Right renal cortex interstitium (tissue), 3 donors: ENCODE results near the gene CCDC187. TPM values are rescaled to one million over a fixed set of nuclear protein-coding genes. Genes with fewer than 3 reads are reported as not detected.
"Not testable (repeated sequence)": the region's sequence is repeated elsewhere in the genome, so short reads cannot be mapped to it uniquely, and the experiment has no call there.

Experiments
- DNase-seq, 3 donors: peaks; one replicate each; pipeline ENCODE4 v3.0.0-alpha.2; 2013; ENCODE audit warnings: low read depth in 3 of 3, low spot score in 2 of 3
- polyA plus RNA-seq, 3 donors: library from polyadenylated mRNA; unstranded; fragments of 120-200 nt; gene quantifications; one replicate each; pipeline ENCODE4 v1.2.1, GENCODE V29; 2013; ENCODE audit not compliant: insufficient read length in 3 of 3

Gene CCDC187
- polyA plus RNA-seq, 3 donors, result 1.3 to 1.7 (median 1.4) TPM

- no peak for DNase-seq
These were observed 28.9 kb downstream of the CCDC187 start for GRCh38 chr9:136274786-136275654.

GRCh38 chr9:136273921-136274785 is 29.7 kb downstream of the CCDC187 start:
- DNase-seq, result no peak

GRCh38 chr9:136273244-136273865 is 30.5 kb downstream of the CCDC187 start:
- DNase-seq, result no peak

GRCh38 chr9:136270173-136270705 is 33.7 kb downstream of the CCDC187 start:
- no peak for DNase-seq

GRCh38 chr9:136268735-136269134 is 35.2 kb downstream of the CCDC187 start:
- no peak for DNase-seq

- DNase-seq, result no peak
These were observed 35.6 kb downstream of the CCDC187 start for GRCh38 chr9:136268318-136268717.

- no peak for DNase-seq
These were observed 36.4 kb downstream of the CCDC187 start for GRCh38 chr9:136267261-136268111.

- DNase-seq, result not testable (repeated sequence)
These were observed 37.3 kb downstream of the CCDC187 start for GRCh38 chr9:136266641-136267040.

- no peak for DNase-seq
These were observed 38.1 kb downstream of the CCDC187 start for GRCh38 chr9:136265561-136266355.

- DNase-seq, result no peak
These were observed 39.2 kb downstream of the CCDC187 start for GRCh38 chr9:136264441-136265405.

- DNase-seq, result no peak
These were observed 39.9 kb downstream of the CCDC187 start for GRCh38 chr9:136264031-136264430.

- no peak for DNase-seq
These were observed 41.2 kb downstream of the CCDC187 start for GRCh38 chr9:136262671-136263178.

GRCh38 chr9:136261686-136262430 is 42.0 kb downstream of the CCDC187 start:
- DNase-seq, result no peak

- DNase-seq, result no peak
These were observed 42.9 kb downstream of the CCDC187 start for GRCh38 chr9:136260936-136261472.

- DNase-seq, result no peak
These were observed 43.4 kb downstream of the CCDC187 start for GRCh38 chr9:136260521-136260920.

GRCh38 chr9:136259836-136260235 is 44.1 kb downstream of the CCDC187 start:
- DNase-seq, result no peak

- DNase-seq, result no peak
These were observed 44.4 kb downstream of the CCDC187 start for GRCh38 chr9:136259517-136259813.
